HUES64 (cell line): ENCODE results near the gene GLB1L.

Experiments
- H3K27ac ChIP-seq: 2 replicates; pipeline ENCODE4 v1.7.0; 2013; ENCODE audit warnings: low read depth, low read length, inconsistent platforms
- H3K27me3 ChIP-seq: 2 replicates; pipeline ENCODE4 v1.6.1; 2013; ENCODE audit warnings: mild to moderate bottlenecking, low read length; ENCODE audit not compliant: insufficient read depth
- H3K36me3 ChIP-seq: 2 replicates; pipeline ENCODE4 v1.6.1; 2013; ENCODE audit warnings: mild to moderate bottlenecking, low read length; ENCODE audit not compliant: insufficient read depth
- H3K4me1 ChIP-seq: 2 replicates; pipeline ENCODE4 v1.6.1; 2013; ENCODE audit warnings: mild to moderate bottlenecking, low read length, moderate library complexity; ENCODE audit not compliant: insufficient read depth
- H3K4me3 ChIP-seq: 2 replicates; pipeline ENCODE4 v1.5.1; 2013; ENCODE audit warnings: mild to moderate bottlenecking, low read length, moderate library complexity
- H3K9ac ChIP-seq: 2 replicates; pipeline ENCODE4 v1.6.1; 2013; ENCODE audit warnings: mild to moderate bottlenecking, low read depth, low read length
- H3K9me3 ChIP-seq: 2 replicates; pipeline ENCODE4 v1.6.1; 2013; ENCODE audit warnings: low read depth, low read length; ENCODE audit not compliant: insufficient read depth
- WGBS: fragments of 150-250, 120-280 bp; methylation state at CpG from one replicate; pipeline ENCODE4 v1.1.7; 2013; ENCODE audit warnings: missing lambda C conversion rate; 5-methylcytosine and 5-hydroxymethylcytosine counted together

Gene GLB1L

DNA sequence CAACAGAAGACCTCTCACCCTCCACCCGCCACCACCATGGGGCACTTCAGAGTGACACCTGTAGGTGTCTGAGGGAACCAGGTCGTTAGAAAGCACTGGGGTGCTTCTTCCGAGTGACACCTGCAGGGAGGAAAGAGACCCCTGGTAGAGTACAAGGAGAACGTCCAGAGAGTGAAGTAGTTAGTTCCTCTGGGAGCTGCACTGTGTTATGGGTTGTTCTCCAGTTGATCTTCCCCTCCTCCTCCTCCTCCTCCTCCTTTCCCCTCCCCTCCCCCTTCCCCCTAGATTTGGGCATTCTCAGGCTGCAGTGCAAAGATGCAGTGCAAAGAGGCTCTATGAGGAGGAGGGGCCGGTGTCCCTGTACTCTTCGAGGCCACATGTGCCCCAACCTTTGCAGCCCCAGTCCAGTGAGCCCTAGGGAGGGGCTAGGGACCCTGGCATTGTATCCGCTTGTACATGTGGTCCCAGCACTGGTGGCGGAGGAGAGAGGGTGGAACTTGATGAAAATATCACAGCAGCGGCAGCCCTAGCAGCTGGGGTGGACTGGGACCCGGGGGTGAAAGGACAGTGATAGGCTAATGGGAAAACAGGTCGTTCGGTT, 34.8 kb upstream of the GLB1L start:
- peak overlapping the region; percentile 62 for H3K4me3 ChIP-seq
- H3K27ac ChIP-seq: peak overlapping the region; percentile 75; the same call in 1 of the 2 replicates
- H3K36me3 ChIP-seq: peaks cover 15% of the 10 kb centered on the region
- peaks cover 15% of the 10 kb centered on the region for H3K4me1 ChIP-seq
- H3K27me3 ChIP-seq: no peaks in the 10 kb centered on the region
- peak overlapping the region; percentile 32; the same call in 1 of the 2 replicates for H3K9ac ChIP-seq
- no peaks in the 10 kb centered on the region for H3K9me3 ChIP-seq
- WGBS: 45% methylated on average over 12 of the region's 12 CpGs

DNA sequence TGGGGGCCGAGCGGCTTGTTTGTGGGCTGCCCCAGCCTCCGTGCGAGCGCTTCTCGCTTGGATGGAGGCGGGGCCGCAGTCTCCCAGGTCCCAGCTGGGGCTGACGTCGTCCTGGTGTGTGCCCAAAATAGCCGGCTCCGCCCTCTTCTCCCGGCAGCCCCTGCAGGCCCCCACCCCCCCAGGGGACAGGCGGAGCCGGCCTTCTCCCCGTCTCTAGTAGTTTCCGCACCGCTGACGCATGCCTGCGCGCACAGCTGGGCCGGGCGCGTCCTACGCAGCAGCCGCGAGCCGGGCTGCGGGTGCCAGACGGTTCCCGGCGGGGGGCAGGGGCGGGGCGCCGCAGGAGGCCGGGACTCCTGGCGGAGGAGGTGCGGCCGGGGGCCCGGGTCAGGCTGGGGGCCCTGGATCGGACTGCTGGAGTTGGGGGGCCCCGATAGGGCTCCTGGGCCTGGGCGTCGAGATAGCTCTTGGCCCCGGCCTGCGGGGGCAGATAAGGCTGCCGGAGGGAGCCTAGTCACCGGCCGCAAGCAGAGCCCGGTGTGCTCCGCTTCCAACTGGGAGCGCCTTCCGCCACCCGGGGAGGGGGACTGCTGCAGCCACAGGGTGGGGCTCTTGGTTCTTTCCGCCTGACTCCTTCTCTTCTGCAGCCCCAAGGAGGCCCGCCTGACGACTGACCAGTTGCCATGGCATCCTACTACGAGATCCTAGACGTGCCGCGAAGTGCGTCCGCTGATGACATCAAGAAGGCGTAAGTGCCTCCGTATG, 34.1 kb upstream of the GLB1L start, which contains the start of gene DNAJB2:
Gene DNAJB2 (plus strand): TSS at position 216 of the 765 bp plus-strand sequence. CDS start 468 bp downstream, at position 684.
- WGBS: under 1% methylated on average over 65 of the region's 65 CpGs
- Histone ChIP-seq H3K9ac (peak within 1 kb of the TSS; percentile 32), H3K4me1 (peaks cover 17% of the 10 kb centered on the region), H3K4me3 (peak within 1 kb of the TSS; percentile 62), H3K36me3 (peaks cover 13% of the 10 kb centered on the region), H3K27ac (peak within 1 kb of the TSS; percentile 75; the same call in 1 of the 2 replicates), H3K9me3 (no peaks in the 10 kb centered on the region), H3K27me3 (no peaks in the 10 kb centered on the region)

GRCh38 chr2:219278655-219279150, 33.5 kb upstream of the GLB1L start:
- H3K4me1 ChIP-seq: peaks cover 20% of the 10 kb centered on the region
- no peaks in the 10 kb centered on the region for H3K9me3 ChIP-seq
- H3K9ac ChIP-seq: peak overlapping the region; percentile 32; the same call in 1 of the 2 replicates
- H3K4me3 ChIP-seq: peak overlapping the region; percentile 62
- H3K27me3 ChIP-seq: no peaks in the 10 kb centered on the region
- H3K36me3 ChIP-seq: peaks cover 13% of the 10 kb centered on the region
- H3K27ac ChIP-seq: peak overlapping the region; percentile 75; the same call in 1 of the 2 replicates
- WGBS: 14% methylated on average over 6 of the region's 9 CpGs

- no peaks in the 10 kb centered on the region for H3K27me3 ChIP-seq
- H3K27ac ChIP-seq: peak overlapping the region; percentile 75; the same call in 1 of the 2 replicates
- H3K9ac ChIP-seq: no peak overlapping the region
- H3K9me3 ChIP-seq: no peaks in the 10 kb centered on the region
- H3K36me3 ChIP-seq: peaks cover 12% of the 10 kb centered on the region
- H3K4me3 ChIP-seq: peak overlapping the region; percentile 62
- H3K4me1 ChIP-seq: peaks cover 20% of the 10 kb centered on the region
- 31% methylated on average over 25 of the region's 25 CpGs for WGBS
These were observed 32.7 kb upstream of the GLB1L start for GRCh38 chr2:219277703-219278654.

DNA sequence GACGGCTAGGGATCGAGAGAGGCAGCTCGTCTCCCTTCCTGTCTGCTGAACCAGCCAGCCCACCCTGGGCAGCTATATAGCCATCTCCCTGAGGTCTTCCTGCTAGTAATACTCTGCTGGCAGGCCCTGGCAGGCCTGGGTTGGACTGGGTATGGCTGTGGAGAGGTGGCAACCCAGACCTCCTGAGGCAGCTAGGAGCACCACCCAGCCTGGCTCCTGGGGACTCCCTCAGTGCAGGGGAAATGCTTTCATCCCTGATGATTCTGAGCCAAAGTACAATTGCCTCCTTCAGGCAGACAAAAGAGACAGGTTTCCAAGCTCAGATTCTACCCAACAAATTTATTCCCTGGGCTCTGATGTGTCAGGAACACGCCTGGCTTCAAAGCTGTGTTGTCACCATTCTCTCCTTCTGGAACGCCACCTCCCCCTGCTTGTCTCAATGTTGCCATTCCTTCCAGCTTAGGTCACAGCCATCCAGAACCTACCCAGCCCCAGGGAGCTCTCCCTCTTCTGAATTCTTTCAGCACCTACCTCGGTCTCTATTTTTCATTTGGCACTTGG, 29.2 kb upstream of the GLB1L start:
- H3K27ac ChIP-seq: peak overlapping the region; percentile 59
- peaks cover 20% of the 10 kb centered on the region for H3K4me1 ChIP-seq
- no peaks in the 10 kb centered on the region for H3K27me3 ChIP-seq
- H3K9me3 ChIP-seq: no peaks in the 10 kb centered on the region
- 47% methylated on average over 6 of the region's 6 CpGs for WGBS
- no peak overlapping the region for H3K4me3 ChIP-seq
- peak overlapping the region; percentile 12; the same call in 1 of the 2 replicates for H3K9ac ChIP-seq
- no peaks in the 10 kb centered on the region for H3K36me3 ChIP-seq

DNA sequence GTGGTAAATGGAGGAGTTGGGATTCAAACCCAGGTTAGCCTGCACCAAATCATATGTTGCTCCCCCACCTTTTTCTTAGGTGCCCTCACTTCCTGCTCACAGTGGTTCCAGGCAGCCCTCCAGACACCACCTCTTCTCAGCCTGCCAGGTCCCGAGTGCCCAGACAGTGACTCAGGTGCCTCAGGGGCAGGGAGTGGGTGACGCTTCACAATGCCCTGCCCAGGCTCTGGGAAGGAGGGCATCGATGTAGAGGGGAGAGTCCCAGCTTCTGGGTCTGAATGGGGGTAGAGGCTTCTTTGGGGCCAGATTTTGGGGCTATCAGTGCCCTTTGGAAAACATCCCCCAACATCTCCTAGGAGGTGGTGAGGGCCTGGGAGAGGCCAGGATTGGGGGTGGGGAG, 28.7 kb upstream of the GLB1L start:
- Histone ChIP-seq H3K36me3 (no peaks in the 10 kb centered on the region), H3K4me1 (peaks cover 20% of the 10 kb centered on the region), H3K4me3 (no peak overlapping the region), H3K27ac (peak overlapping the region; percentile 59), H3K9me3 (no peaks in the 10 kb centered on the region), H3K9ac (peak overlapping the region; percentile 12; the same call in 1 of the 2 replicates), H3K27me3 (peaks cover 5% of the 10 kb centered on the region; the same call in 1 of the 2 replicates)
- 81% methylated on average over 3 of the region's 3 CpGs for WGBS

DNA sequence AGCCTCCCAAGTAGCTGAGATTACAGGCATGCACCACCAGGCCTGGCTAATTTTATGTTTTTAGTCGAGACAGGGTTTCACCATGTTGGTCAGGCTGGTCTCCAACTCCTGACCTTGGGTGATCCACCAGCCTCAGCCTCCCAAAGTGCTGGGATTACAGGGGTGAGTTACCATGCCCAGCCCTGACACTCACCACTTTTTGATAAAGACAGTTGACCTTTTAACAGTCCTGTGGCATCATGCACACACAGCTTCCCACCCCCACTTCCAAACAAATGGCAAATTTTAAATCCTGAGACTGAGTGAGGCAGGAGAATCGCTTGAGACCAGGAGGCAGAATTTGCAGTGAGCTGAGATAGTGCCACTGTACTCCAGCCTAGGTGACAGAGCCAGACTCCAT, 27.8 kb upstream of the GLB1L start:
- Histone ChIP-seq H3K27ac (no peak overlapping the region), H3K9me3 (no peaks in the 10 kb centered on the region), H3K4me1 (peaks cover 12% of the 10 kb centered on the region), H3K27me3 (peaks cover 5% of the 10 kb centered on the region; the same call in 1 of the 2 replicates), H3K9ac (no peak overlapping the region), H3K36me3 (no peaks in the 10 kb centered on the region), H3K4me3 (no peak overlapping the region)
- 95% methylated on average over 2 of the region's 2 CpGs for WGBS

DNA sequence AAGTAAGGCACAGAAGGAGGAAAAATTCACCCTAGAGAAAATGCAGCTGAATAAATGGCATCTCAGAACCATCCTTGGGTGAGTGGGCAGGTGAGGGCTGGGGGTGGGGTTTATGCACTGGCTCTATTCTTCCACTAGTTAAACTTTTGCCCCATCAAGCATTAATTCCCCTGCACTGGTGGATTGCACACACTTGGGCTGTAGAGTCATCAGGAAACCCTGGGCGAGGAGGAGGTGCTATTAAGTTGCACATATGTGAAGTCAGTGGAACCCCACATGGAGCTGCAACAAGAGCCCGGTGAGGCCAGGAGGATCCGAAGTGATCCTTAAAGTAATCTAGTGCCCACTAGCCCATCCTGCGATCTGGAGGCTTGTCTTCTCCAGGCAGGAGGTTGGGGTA, 27.1 kb upstream of the GLB1L start:
- WGBS: 87% methylated on average over 4 of the region's 4 CpGs
- Histone ChIP-seq H3K4me3 (no peak overlapping the region), H3K36me3 (no peaks in the 10 kb centered on the region), H3K27ac (no peak overlapping the region), H3K9me3 (no peaks in the 10 kb centered on the region), H3K9ac (no peak overlapping the region), H3K4me1 (peaks cover 8% of the 10 kb centered on the region; the same call in 1 of the 2 replicates), H3K27me3 (peaks cover 5% of the 10 kb centered on the region; the same call in 1 of the 2 replicates)

DNA sequence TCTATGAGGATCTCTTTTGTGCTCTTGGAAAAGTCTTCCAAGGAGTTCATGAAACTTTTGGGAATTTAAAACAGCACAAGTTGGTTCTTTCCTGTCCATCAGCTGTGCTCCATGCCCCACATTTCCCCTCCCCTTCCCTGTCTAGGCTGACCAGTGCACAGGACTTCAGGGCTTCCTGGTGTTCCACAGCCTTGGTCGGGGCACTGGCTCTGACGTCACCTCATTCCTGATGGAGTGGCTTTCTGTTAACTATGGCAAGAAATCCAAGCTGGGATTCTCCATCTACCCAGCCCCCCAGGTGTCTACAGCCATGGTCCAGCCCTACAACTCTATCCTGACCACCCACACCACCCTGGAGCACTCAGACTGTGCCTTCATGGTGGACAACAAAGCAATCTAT, 25.8 kb upstream of the GLB1L start:
- H3K4me1 ChIP-seq: peaks cover 5% of the 10 kb centered on the region; the same call in 1 of the 2 replicates
- peaks cover 5% of the 10 kb centered on the region; the same call in 1 of the 2 replicates for H3K27me3 ChIP-seq
- no peak overlapping the region for H3K9ac ChIP-seq
- 94% methylated on average over 2 of the region's 2 CpGs for WGBS
- H3K27ac ChIP-seq: no peak overlapping the region
- no peak overlapping the region for H3K4me3 ChIP-seq
- H3K36me3 ChIP-seq: no peaks in the 10 kb centered on the region
- H3K9me3 ChIP-seq: no peaks in the 10 kb centered on the region

DNA sequence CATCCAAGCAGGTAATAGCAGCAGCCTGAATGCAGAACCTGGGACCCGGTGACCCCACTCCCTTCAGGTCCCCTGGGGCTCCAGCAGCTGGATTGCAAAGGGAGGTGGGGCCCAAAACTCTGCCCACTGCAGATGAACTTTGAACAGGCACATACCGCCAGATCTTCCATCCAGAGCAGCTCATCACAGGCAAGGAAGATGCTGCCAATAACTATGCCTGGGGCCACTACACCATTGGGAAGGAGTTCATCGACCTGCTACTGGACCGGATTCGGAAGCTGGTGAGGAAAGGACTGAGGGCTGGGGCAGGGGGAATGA, 24.8 kb upstream of the GLB1L start:
- Histone ChIP-seq H3K36me3 (no peaks in the 10 kb centered on the region), H3K9me3 (no peaks in the 10 kb centered on the region), H3K27me3 (peaks cover 5% of the 10 kb centered on the region; the same call in 1 of the 2 replicates), H3K9ac (no peak overlapping the region), H3K27ac (no peak overlapping the region), H3K4me3 (no peak overlapping the region), H3K4me1 (peaks cover 5% of the 10 kb centered on the region; the same call in 1 of the 2 replicates)
- 95% methylated on average over 5 of the region's 5 CpGs for WGBS
